ENCODE data around the gene TMEM51. TPM values are rescaled to one million over a fixed set of nuclear protein-coding genes. Genes with fewer than 3 reads are reported as not detected.
A peak's percentile ranks its signal among the peaks of the same experiment; 100 is the strongest.

Gene TMEM51
- total and polyA plus RNA-seq, 2 of the 4 experiments (the other 2 are of a cell fraction) = 2.7 to 10.2 TPM

GRCh38 chr1:15178571-15179484 lies 25.3 kb downstream of the TMEM51 start:
- Histone ChIP-seq H3K4me2 (ENCODE audit: low read depth, low read length) (peak overlapping the region; percentile 83), H4K8ac (ENCODE audit: low read depth in 2 of 2, low read length in 2 of 2) (peak overlapping the region; percentile 52 to 89), H4K5ac (ENCODE audit: low read depth, low read length) (peak overlapping the region; percentile 54), H2BK20ac (ENCODE audit: low read depth, low read length) (peak overlapping the region; percentile 73), H3K56ac (ENCODE audit: extremely low read depth, insufficient read depth, low read length) (peak overlapping the region; percentile 69), H3K27me3 (ENCODE audit: control insufficient read depth, insufficient read depth, low read length) (no peaks in the 10 kb centered on the region), H4K91ac (ENCODE audit: insufficient read depth, low read depth, low read length) (peak overlapping the region; percentile 89), H4K20me1 (ENCODE audit: insufficient read depth, low read length) (peaks cover 13% of the 10 kb centered on the region), H3K4me3 (ENCODE audit: insufficient read depth, low read depth, low read length) (no peak overlapping the region), H2BK15ac (ENCODE audit: low read depth, low read length) (peak overlapping the region; percentile 77), H3K18ac (ENCODE audit: low read depth, low read length) (peak overlapping the region; percentile 84), H3K4ac (ENCODE audit: low read depth, low read length) (peak overlapping the region; percentile 94), H3K36me3 (ENCODE audit: control insufficient read depth, insufficient read depth, low read length) (no peaks in the 10 kb centered on the region), H3K9ac (ENCODE audit: low read depth, low read length) (0 out of 2 replicates have a peak overlapping the region, but pooled peaks have one; percentile 0), H2AK5ac (ENCODE audit: low read depth, low read length) (peak overlapping the region; percentile 94), H3K23ac (ENCODE audit: low read depth, low read length) (peak overlapping the region; percentile 72; the same call in 1 of the 2 replicates), H2AK9ac (replicated peaks; ENCODE audit: low read depth, low read length, poor library complexity) (peak overlapping the region; percentile 75), H3K9me1 (ENCODE audit: insufficient read depth, low read length) (peaks cover 40% of the 10 kb centered on the region), H3K4me1 (ENCODE audit: control insufficient read depth, insufficient read depth, low read length) (peaks cover 43% of the 10 kb centered on the region), H2AFZ (replicated peaks; ENCODE audit: low read length, poor library complexity) (peak overlapping the region; percentile 66), H3K9me3 (ENCODE audit: control insufficient read depth, insufficient read depth, low read length) (no peaks in the 10 kb centered on the region), H3K79me1 (ENCODE audit: low read depth in 1 of 2, low read length in 2 of 2) (peaks cover 51 to 78% of the 10 kb centered on the region in 2 experiments), H3K14ac (replicated peaks; ENCODE audit: low read depth, low read length) (peak overlapping the region; percentile 78), H2BK120ac (ENCODE audit: low read depth, low read length) (peak overlapping the region; percentile 89), H2BK5ac (ENCODE audit: low read depth, low read length, poor library complexity, severe bottlenecking) (peak overlapping the region; percentile 91), H3K27ac (ENCODE audit: insufficient read depth, low read length) (peak overlapping the region; percentile 81)
- WGBS, 2 experiments (ENCODE audit: extremely low coverage in 2 of 2, insufficient read length in 1 of 2) = 0% methylated on average over 1 of the region's 9 CpGs; no CpG with 5 or more reads in 1 of the 2 experiments
- intact Hi-C loops (cut with micrococcal nuclease) (loop anchor here (10.0 kb wide), 1 partner anchor 234 kb away; no protein-coding TSS in a partner anchor), in situ Hi-C loops (cut with MboI; ENCODE audit: low sequenced_read_pairs) (no loop called here), dilution Hi-C loops (cut with HindIII; ENCODE audit: low sequenced_read_pairs, unreplicated experiment) (no loop called here)
- peak; percentile 93 for TF ChIP-seq RCOR1 (IDR thresholded peaks at IDR 0.05; ENCODE audit: insufficient replicate concordance, low read length)
- TF ChIP-seq BHLHE40 (IDR thresholded peaks at IDR 0.05; ENCODE audit: low read depth, low read length) = no peak
- no peak for TF ChIP-seq USF2 (IDR thresholded peaks at IDR 0.05; ENCODE audit: low read depth, low read length)
- TF ChIP-seq POLR2A (IDR thresholded peaks at IDR 0.05; ENCODE audit: low read depth, low read length) = peak; percentile 45; the same call in 1 of the 2 replicates
- TF ChIP-seq RAD21 (IDR thresholded peaks at IDR 0.05; ENCODE audit: low read length) = peak; percentile 23
- TF ChIP-seq MAZ (IDR thresholded peaks at IDR 0.05; ENCODE audit: borderline replicate concordance, low read depth, low read length) = no peak
- TF ChIP-seq, protein P1, sequence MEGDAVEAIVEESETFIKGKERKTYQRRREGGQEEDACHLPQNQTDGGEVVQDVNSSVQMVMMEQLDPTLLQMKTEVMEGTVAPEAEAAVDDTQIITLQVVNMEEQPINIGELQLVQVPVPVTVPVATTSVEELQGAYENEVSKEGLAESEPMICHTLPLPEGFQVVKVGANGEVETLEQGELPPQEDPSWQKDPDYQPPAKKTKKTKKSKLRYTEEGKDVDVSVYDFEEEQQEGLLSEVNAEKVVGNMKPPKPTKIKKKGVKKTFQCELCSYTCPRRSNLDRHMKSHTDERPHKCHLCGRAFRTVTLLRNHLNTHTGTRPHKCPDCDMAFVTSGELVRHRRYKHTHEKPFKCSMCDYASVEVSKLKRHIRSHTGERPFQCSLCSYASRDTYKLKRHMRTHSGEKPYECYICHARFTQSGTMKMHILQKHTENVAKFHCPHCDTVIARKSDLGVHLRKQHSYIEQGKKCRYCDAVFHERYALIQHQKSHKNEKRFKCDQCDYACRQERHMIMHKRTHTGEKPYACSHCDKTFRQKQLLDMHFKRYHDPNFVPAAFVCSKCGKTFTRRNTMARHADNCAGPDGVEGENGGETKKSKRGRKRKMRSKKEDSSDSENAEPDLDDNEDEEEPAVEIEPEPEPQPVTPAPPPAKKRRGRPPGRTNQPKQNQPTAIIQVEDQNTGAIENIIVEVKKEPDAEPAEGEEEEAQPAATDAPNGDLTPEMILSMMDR (conservative IDR thresholded peaks at IDR 0.05; ENCODE audit: low read depth, low read length) = no peak
- peak; percentile 96 for TF ChIP-seq FOS (IDR thresholded peaks at IDR 0.05; ENCODE audit: low read depth, low read length)
- TF ChIP-seq MAFK (IDR thresholded peaks at IDR 0.05; ENCODE audit: low read depth, low read length) = peak; percentile 65
- peak; percentile 35; the same call in 1 of the 2 replicates for TF ChIP-seq CEBPB (IDR thresholded peaks at IDR 0.05; ENCODE audit: low read depth, low read length)
- TF ChIP-seq NFE2L2 (IDR thresholded peaks at IDR 0.05; ENCODE audit: low read depth, low read length) = peak; percentile 72; the same call in 1 of the 2 replicates
- no TSS peak for BruUV-seq (replicated peaks)
- DNase-seq = peak; percentile 97
- ChIA-PET CTCF (interaction anchor here (0.5 to 1.1 kb wide), 4 partner anchors 10 to 96 kb away, joined by 3 to 6 read pairs (median 4); partner anchors contain the start of gene TMEM51), POLR2A (ENCODE audit: unreplicated experiment) (interaction anchor here (0.5 to 1.0 kb wide), 2 partner anchors 20 to 429 kb away, joined by 3 to 6 read pairs; no protein-coding TSS in a partner anchor)
- ATAC-seq (ENCODE audit: low read depth) = peak; percentile 88

Measured in IMR-90 (cell line).